Measurements from ENCODE around the gene BABAM1.

The BABAM1 gene

DNA sequence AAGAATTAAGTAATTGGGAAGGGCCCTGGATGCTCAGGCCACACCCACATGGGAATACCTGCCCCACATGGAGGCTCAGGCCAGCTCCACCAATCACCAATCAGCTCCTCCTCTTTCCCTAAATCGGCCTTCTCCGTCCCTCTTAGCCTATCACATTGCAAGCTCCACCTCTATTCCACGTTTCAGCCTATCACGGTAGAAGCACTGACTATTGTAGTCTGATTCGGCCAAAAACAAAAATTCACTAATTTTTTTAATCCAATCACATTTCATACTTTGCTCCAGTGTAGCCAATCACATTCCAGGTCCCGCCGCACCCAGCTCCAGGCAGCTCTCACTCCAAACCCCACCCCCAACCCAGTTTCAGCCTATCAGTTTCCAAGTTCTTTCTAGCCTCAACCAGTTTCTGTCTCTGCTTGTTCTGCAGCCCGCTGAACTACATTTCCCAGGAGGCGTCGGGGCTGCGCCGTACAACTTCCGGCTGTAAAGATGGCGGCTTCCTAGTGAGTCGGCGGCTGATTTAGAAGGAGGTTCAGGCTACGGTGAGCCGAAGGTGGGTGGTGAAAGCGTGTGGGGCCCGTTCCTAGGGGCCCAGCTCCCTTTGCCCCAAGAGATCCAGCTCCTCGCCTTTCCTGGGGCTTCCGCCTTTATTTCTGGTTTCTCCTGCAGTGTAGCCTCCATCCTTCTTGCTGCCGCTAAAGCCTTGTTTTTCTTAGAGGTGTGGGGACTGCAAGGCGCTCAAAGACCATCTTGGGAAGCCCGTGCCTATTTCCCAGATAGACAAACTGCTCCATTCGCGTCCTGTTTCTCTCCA, at the start of gene BABAM1:
TSS of gene BABAM1 (plus strand) at position 469 of the 814 bp plus-strand sequence. CDS start 1,364 bp downstream, outside the sequence.
- peak; percentile 78 to 94 for DNase-seq (ENCODE audit: low read depth in 2 of 2)

DNA sequence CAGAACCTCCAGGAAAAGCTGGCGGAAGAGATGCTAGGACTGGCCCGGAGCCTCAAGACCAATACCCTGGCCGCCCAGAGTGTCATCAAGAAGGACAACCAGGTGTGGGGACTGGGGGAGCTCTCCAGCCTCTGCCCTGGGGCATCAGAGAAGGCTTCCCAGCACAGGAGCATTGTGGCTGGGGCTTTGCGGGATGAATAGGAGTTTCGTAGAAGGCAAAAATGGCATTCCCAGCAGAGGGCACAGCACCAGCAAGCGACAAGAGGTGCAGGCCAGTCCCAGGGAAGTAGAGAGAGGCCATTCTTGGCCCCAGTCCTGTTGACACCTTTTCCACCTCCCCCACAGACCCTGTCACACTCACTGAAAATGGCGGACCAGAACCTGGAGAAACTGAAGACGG, 48.0 kb upstream of the BABAM1 start:
- no peak for DNase-seq (ENCODE audit: low read depth in 2 of 2)

DNA sequence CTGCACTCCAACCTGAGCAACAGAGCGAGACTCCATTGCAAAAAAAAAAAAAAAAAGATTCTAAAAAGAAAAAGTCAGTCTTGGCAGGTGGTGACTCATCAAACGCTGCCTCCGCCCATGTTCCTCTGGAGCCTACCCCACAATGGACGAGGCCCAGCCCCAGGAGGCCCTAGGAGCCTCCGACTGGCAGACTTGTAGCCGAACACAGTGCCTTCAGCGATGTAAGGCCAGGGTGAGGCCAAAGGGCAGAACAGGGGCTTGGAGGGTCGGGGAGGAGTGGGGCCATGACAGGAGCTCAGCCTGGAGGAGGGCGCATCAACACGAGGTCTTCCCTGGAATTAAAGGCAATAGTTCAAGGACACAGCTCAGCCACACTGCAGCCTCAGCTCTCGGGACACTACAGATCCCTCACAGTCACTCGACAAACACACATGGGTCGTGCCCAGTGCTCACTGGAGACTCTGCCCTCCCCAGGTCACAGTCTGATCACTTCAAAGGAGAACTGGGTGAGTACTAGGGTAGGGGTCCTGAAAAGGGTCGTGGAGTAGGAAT, 47.0 kb upstream of the BABAM1 start:
- DNase-seq (ENCODE audit: low read depth in 2 of 2) = no peak

DNA sequence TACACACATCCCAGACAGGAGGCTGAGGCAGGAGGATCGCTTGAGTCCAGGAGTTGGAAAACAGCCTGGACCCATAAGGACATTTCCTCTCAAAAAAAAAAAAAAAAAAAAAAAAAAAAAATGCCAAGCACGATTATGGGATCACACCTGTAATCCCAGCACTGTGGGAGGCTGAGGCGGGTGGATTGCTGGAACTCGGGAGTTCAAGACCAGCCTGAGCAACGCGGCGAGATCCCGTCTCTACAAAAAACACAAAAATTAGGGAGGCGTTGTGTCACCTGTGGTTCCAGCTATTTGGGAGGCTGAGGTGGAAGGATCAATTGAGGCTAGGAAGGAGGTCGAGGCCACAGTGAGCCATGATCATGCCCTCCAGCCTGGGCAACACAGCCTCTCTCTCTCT, 42.2 kb upstream of the BABAM1 start:
- DNase-seq (ENCODE audit: low read depth in 2 of 2) = no peak

GRCh38 chr19:17226002-17226933, 41.0 kb upstream of the BABAM1 start, which contains the start of gene OCEL1:
Gene OCEL1, plus strand, starts transcription at chr19:17226226. Its CDS starts 22 bp downstream, at chr19:17226248.
- DNase-seq (ENCODE audit: low read depth in 2 of 2) = peak; percentile 94 to 95

- no peak for DNase-seq (ENCODE audit: low read depth in 2 of 2)
Observed at GRCh38 chr19:17227798-17228367, 39.4 kb upstream of the BABAM1 start.

- no peak for DNase-seq (ENCODE audit: low read depth in 2 of 2)
Observed at GRCh38 chr19:17229890-17230289, 37.4 kb upstream of the BABAM1 start.

- no peak for DNase-seq (ENCODE audit: low read depth in 2 of 2)
Observed at GRCh38 chr19:17232258-17232657, 35.0 kb upstream of the BABAM1 start.

- DNase-seq (ENCODE audit: low read depth in 2 of 2) = peak in 1 of 2 donors; percentile 37
Observed at GRCh38 chr19:17234911-17235299, 32.3 kb upstream of the BABAM1 start.

GRCh38 chr19:17235300-17235970, 31.8 kb upstream of the BABAM1 start:
- peak; percentile 39 to 53 for DNase-seq (ENCODE audit: low read depth in 2 of 2)

GRCh38 chr19:17235971-17236777, 31.1 kb upstream of the BABAM1 start:
- DNase-seq (ENCODE audit: low read depth in 2 of 2) = no peak

GRCh38 chr19:17236811-17237543, 30.3 kb upstream of the BABAM1 start:
- DNase-seq (ENCODE audit: low read depth in 2 of 2) = no peak

DNA sequence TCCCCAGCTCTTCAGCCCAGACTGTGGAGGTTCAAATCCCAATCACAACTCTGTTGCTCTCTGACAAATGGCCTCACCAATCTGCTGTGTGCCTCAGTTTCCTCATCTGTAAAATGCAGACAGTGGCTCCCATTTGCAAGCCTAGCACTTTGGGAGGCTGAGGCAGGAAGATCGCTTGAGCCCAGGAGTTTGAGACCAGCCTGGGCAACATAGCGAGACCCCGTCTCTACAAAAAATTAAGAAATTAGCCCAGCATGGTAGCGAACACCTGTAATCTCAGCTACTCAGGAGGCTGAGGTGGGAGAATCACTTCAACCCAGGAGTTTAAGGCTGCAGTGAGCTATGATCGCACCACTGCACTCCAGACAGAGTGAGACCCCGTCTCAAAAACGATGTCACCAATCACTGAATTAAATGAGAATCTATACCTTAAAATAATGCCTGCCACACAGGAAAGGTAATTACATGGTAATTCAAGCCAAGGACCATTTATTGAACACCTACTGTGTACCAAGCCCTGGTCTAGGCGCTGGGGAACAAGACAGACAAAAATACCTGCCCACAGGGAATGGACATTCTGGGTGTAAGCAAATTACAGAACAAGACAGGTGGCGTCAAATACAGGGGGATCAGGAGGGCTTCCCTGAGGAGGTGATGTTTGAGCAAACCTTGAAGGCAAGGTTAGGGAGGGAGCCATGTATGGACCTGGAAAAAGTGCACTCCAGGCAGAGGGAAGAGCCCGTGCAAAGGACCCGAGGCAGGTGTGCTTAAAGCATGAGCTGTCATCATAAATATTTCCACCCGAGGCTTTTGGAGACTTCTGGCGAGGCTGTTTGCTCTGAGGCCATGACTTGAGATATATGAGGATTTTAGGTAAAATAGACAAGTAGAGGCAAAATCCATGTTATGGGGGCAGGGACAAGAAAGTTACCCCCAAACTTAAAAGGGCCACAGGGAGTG, 29.2 kb upstream of the BABAM1 start:
- DNase-seq (ENCODE audit: low read depth in 2 of 2) = no peak

- no peak for DNase-seq (ENCODE audit: low read depth in 2 of 2)
Observed at GRCh38 chr19:17240062-17240752, 27.0 kb upstream of the BABAM1 start.

GRCh38 chr19:17240826-17241399, 26.3 kb upstream of the BABAM1 start:
- DNase-seq (ENCODE audit: low read depth in 2 of 2) = no peak

DNA sequence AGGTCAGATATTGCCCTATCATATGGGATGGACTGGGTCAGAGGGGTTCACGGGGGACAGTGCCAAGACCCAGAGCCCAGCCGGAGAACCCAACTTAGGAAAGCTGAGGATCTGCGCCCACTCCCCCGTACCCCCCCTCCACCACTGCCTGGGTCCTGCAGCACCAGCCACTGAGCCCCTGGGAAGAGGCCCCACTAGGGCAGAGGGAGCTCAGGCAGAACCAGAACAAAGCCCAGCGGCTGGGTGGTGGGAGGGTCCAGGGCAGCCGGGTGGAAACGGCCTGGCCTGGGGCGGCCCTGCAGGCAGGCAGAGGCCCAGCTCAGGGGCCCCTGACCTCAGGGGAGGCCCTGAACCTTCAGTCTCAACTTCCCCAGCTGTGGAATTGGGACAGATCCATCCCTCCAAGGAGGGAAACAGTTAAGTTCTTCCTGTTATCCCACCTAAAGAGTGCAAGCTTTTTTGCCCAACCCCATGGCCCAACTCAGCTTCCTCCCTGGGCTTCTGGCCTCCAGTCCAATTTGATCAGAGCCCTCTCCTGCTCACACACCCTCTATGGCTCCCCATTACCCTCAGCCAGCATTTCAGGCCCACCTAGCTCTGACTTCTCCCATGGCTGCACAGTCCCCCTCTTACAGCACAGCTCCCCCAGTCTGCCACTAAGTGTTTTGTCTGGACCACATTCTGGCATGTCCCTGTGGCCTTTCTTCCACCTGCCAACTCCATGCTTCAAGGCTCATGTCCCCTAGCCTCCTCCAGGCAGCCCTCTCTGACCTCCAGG, 24.6 kb upstream of the BABAM1 start:
- no peak for DNase-seq (ENCODE audit: low read depth in 2 of 2)

Data from stimulated activated CD8-positive, alpha-beta memory T cell treated with anti-CD3 and anti-CD28 coated beads, Interleukin-15, amount 100 ng/mL, for 4 hours (primary cell).